Stimulated activated naive CD8-positive, alpha-beta T cell treated with anti-CD3 and anti-CD28 coated beads, Interleukin-15, Interleukin-2, amounts not matched to agents 100 ng/mL and 50 ng/mL, for 24 hours (primary cell): ENCODE results near the gene EZH2.
A peak's percentile ranks its signal among the peaks of the same experiment; 100 is the strongest.

Experiments
- H3K27ac Mint-ChIP-seq: one replicate; pipeline ENCODE4 v1.8.0; 2021; ENCODE audit warnings: mild to moderate bottlenecking, mixed read lengths
- H3K27me3 Mint-ChIP-seq: one replicate; pipeline ENCODE4 v1.8.0; 2021; ENCODE audit warnings: mixed read lengths
- H3K36me3 Mint-ChIP-seq: one replicate; pipeline ENCODE4 v1.8.0; 2021; ENCODE audit warnings: low read depth, mixed read lengths
- H3K4me1 Mint-ChIP-seq: one replicate; pipeline ENCODE4 v1.8.0; 2021; ENCODE audit warnings: low read depth, mixed read lengths
- H3K4me3 Mint-ChIP-seq: one replicate; pipeline ENCODE4 v1.8.0; 2021; ENCODE audit warnings: mild to moderate bottlenecking, mixed read lengths
- H3K9me3 Mint-ChIP-seq: one replicate; pipeline ENCODE4 v1.8.0; 2021; ENCODE audit warnings: mixed read lengths

Gene EZH2

DNA sequence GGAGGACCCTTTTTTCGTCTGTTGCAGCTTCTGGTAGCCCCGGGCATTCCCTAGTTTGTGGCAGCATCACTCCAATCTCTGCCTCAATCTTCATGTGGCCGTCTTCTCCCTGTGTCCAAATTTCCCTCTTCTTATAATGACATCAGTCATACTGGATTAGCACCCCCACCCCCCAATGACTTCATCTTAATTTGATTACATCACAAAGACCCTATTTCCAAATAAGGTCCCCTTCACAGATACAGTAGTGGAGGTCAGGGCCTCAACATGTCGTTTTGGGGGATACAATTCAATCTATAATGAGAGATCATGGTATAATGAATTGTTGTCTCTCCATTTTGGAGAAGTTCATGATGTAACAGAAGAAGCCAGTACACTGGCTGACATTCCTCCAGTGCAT is 28.1 kb upstream of the EZH2 start:
- H3K27me3 Mint-ChIP-seq, result no peaks in the 10 kb centered on the region
- no peaks in the 10 kb centered on the region for H3K9me3 Mint-ChIP-seq
- H3K4me3 Mint-ChIP-seq, result peak overlapping the region; percentile 75
- peaks cover 81% of the 10 kb centered on the region for H3K4me1 Mint-ChIP-seq
- peak overlapping the region; percentile 98 for H3K27ac Mint-ChIP-seq
- H3K36me3 Mint-ChIP-seq, result no peaks in the 10 kb centered on the region

DNA sequence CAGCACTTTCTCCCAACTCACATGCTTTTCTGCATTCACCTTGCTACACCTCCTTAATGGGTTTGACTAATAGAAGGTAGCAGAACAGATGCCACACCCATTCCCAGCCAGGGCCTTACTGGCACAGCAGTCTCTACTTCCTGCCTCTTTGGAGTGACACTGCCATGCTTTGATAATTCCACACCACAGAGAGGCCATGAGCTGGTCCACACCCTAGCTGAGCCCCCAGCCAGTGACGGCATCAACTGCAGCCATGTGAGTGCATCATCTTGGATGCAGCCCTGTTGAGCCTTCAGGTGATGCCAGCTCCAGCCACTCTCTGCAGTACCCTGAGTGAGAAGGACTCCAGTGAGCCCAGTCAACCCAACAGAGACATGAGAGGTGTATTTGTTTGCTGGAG is 27.5 kb upstream of the EZH2 start:
- H3K4me1 Mint-ChIP-seq, result peaks cover 77% of the 10 kb centered on the region
- no peaks in the 10 kb centered on the region for H3K36me3 Mint-ChIP-seq
- H3K9me3 Mint-ChIP-seq, result no peaks in the 10 kb centered on the region
- no peak overlapping the region for H3K4me3 Mint-ChIP-seq
- H3K27ac Mint-ChIP-seq, result peak overlapping the region; percentile 98
- H3K27me3 Mint-ChIP-seq, result no peaks in the 10 kb centered on the region

DNA sequence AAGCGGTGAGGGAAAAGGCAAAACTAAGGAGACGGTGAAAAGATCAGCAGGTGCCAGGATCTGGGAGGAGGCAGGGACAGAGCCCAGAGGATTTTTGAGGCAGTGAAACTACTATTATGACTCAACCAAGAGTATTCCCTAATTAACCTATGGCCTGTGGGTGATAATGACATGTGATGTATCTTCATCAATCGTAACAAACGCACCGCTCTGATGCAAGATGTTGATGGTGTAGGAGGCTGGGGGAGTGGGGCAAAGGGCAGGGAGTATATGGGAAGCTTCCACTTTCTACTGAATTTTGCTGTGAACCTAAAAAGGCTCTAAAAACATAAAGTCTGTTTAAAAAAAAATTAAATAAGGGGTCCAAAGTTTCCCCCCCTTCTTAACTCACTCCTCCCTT is 25.5 kb upstream of the EZH2 start:
- no peak overlapping the region for H3K4me3 Mint-ChIP-seq
- peaks cover 58% of the 10 kb centered on the region for H3K4me1 Mint-ChIP-seq
- no peaks in the 10 kb centered on the region for H3K9me3 Mint-ChIP-seq
- no peaks in the 10 kb centered on the region for H3K36me3 Mint-ChIP-seq
- H3K27me3 Mint-ChIP-seq, result no peaks in the 10 kb centered on the region
- H3K27ac Mint-ChIP-seq, result peak overlapping the region; percentile 71

DNA sequence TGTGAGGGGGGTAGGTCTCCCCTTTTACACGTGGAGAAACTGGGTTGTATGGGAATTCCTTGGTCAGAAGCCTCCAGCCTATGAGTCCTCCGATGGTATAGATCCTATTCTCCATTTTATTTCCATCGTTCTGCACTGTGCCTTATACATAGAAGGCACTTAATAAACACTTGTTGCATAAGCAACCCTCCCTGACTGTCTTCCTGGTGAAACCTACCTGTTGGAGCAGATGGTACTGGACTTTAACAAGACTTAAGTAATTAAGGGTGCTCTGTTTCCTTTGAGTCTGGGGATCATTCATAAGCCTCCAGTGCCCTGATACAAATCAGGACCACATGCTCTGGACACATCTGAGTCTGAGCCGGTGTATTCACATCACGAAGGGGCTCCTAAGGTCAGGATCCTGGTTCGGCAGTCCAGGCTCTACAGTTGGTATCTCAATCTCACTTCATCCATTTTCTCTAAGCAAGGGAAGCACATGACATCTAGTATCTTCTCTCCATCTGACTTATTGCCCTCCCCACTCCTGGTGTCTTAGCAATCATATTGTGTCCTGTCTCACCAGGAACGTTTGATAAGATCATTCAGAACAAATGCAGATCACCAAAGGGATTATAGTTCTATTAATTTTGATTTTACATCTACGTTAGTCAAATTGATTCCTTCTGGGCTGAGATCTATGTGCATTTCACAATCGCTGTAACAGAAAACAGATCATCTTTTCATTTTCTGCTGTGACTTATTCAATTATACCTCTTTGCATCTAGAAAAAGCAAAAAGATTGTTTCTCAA is 22.8 kb upstream of the EZH2 start:
- H3K27ac Mint-ChIP-seq, result no peak overlapping the region
- no peak overlapping the region for H3K4me3 Mint-ChIP-seq
- H3K27me3 Mint-ChIP-seq, result no peaks in the 10 kb centered on the region
- no peaks in the 10 kb centered on the region for H3K9me3 Mint-ChIP-seq
- peaks cover 46% of the 10 kb centered on the region for H3K4me1 Mint-ChIP-seq
- H3K36me3 Mint-ChIP-seq, result no peaks in the 10 kb centered on the region

DNA sequence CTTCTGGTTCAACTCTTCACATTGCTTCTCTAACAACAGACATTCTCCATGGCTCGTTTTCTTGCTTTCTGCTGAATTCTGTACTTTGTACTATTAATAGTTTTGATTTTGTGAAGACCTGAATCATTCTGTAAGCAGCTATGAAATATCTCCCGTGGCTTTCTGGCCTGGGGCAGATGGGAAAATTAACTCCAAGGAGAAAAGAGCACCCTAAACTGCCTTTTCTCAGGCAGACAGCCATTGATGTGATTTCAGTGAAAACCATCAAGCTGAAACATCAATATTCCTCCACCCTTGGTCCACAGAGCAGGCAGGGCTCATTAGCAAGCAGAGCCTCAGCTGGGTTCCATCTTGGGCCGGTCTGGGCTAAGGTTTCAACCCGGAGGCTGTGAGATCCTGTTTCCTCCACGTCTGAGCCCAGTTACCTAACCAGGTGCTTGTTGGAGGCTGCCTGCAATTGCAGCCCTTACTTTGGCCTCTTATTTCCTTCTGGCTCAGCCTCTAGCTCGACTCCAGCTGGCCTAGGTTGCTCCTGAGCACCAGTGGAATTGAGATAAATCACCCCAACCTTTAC is 21.1 kb upstream of the EZH2 start:
- Mint-ChIP-seq H3K4me3 (no peak overlapping the region), H3K9me3 (no peaks in the 10 kb centered on the region), H3K4me1 (peaks cover 35% of the 10 kb centered on the region), H3K27me3 (no peaks in the 10 kb centered on the region), H3K27ac (no peak overlapping the region), H3K36me3 (no peaks in the 10 kb centered on the region)

DNA sequence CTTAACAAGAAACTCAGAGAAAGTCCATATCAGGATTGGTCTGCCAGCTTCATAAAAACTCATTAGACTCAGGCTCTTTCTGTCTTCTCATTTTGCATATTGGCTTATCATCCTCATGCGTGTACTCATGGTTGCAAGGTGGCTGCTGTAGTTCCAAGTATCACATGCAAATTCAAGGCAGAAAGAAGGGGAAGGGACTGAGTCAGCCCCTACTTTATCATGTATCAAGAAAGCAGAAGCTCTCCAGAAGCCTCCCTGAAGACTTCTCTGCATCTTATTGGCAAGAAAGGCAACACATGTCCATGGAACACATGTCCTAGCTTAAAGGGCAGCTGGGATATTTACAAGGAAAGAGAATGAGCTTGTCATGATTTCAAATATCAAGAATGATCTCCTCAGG is 19.4 kb upstream of the EZH2 start:
- no peak overlapping the region for H3K27ac Mint-ChIP-seq
- H3K36me3 Mint-ChIP-seq, result no peaks in the 10 kb centered on the region
- no peaks in the 10 kb centered on the region for H3K27me3 Mint-ChIP-seq
- no peaks in the 10 kb centered on the region for H3K9me3 Mint-ChIP-seq
- peaks cover 28% of the 10 kb centered on the region for H3K4me1 Mint-ChIP-seq
- H3K4me3 Mint-ChIP-seq, result no peak overlapping the region

DNA sequence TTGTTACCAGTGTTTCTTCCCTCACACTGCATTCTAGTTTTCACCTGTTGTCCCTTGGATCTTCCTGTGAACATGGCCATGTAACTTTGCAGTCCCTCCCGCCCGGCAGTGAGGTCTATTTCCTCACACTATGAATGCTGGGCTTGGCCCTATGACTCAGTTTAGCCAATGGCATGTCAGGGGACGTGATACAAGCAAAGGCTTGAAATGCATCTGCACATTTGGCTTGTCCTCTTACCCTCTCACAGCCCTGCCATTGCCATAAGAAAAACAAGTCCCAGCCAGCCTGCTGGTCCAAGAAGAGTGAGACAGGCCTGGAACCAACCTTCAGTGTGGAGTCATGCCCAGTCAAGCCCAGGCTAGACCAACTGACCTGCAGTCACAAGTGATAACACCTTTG is 17.1 kb upstream of the EZH2 start:
- H3K4me3 Mint-ChIP-seq, result no peak overlapping the region
- H3K4me1 Mint-ChIP-seq, result peaks cover 28% of the 10 kb centered on the region
- no peak overlapping the region for H3K27ac Mint-ChIP-seq
- no peaks in the 10 kb centered on the region for H3K27me3 Mint-ChIP-seq
- H3K9me3 Mint-ChIP-seq, result no peaks in the 10 kb centered on the region
- no peaks in the 10 kb centered on the region for H3K36me3 Mint-ChIP-seq

DNA sequence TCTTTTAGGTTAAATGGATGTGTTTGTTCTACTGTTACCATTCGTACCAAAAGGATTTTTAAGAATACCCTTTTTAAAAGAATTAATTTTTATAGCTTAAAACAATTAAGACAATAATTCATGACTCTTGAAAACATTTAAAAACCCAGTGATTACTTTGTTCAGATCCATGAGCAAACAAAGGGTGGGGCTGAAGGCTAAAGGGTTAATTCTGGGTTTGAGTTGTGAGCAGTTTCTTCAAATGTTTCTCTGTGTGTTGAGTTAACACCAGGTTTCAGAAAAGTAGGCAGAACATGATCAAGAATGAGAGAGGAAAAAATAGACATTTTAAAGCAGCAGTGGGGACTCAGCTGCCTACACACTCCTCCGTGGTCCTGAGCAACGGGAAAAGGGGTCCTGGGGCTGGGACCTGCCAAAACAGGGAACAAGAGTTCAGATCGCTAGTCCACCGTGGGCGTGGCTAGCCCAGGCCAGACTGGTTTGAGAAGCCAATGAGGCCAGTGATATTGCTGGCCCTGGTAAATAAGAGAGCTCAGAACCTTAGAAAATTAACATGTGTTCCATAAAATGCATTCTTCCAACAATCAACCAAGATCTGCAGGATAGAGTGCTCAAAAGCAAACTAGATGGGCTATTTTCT is 14.9 kb upstream of the EZH2 start:
- no peak overlapping the region for H3K4me3 Mint-ChIP-seq
- peak overlapping the region; percentile 52 for H3K27ac Mint-ChIP-seq
- H3K9me3 Mint-ChIP-seq, result no peaks in the 10 kb centered on the region
- H3K4me1 Mint-ChIP-seq, result peaks cover 24% of the 10 kb centered on the region
- H3K36me3 Mint-ChIP-seq, result no peaks in the 10 kb centered on the region
- peaks cover 5% of the 10 kb centered on the region for H3K27me3 Mint-ChIP-seq

DNA sequence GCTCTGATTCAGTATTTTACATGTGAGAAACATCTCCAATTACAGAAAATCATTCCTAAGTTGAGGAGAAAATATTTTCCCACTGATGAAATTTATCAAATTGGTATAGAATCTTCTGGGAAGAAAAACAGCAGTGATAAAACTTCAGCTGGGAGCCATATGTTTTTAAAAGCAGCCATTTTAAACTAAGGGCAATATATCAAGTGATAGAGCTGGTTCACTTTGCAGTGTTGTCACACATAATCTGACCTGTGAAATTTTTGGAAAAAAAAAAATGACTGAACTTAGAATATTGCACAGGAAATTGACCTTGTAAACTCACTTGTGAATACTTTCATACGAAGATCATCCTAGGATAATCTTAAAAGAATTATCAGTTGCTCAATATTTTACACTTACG is 10.5 kb upstream of the EZH2 start:
- Mint-ChIP-seq H3K4me1 (peaks cover 19% of the 10 kb centered on the region), H3K36me3 (no peaks in the 10 kb centered on the region), H3K27me3 (peaks cover 9% of the 10 kb centered on the region), H3K27ac (no peak overlapping the region), H3K4me3 (no peak overlapping the region), H3K9me3 (no peaks in the 10 kb centered on the region)

DNA sequence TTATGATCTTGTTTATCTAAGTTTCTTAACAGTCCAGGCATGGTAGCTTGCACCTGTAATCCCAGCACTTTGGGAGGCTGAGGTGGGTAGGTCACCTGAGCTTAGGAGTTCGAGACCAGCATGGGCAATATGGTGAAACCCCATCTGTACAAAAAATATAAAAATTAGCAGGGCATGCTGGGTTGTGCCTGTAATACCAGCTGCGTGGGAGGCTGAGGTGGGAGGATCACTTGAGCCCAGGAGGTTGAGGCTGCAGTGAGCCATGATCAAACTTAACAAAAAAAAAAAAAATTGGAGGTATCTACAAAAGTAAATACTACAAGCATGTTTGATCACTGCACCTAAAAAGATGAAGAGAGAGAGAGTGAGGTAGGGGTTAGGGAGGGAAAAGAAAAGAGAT is 9.0 kb upstream of the EZH2 start:
- H3K27ac Mint-ChIP-seq, result no peak overlapping the region
- H3K27me3 Mint-ChIP-seq, result peaks cover 9% of the 10 kb centered on the region

DNA sequence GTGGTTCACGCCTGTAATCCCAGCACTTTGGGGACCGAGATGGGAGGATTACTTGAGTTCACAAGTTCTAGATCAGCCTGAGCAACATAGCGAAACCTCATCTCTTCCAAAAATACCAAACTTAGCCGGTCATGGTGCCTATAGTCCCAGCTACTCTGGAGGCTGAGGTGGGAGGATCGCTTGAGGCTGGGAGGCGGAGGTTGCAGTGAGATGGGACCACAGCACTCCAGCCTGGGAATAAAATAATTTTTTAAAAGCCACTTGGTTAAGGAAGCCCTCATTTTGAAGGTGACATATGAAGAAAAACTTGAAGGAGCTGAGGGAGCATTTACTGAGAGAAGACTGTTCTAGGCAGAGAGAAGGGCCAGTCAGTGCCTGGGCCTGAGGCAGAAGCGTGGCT is 4.2 kb upstream of the EZH2 start:
- Mint-ChIP-seq H3K36me3 (peaks cover 15% of the 10 kb centered on the region), H3K9me3 (peaks cover 5% of the 10 kb centered on the region), H3K4me3 (no peak overlapping the region), H3K27me3 (no peaks in the 10 kb centered on the region), H3K4me1 (peaks cover 33% of the 10 kb centered on the region), H3K27ac (no peak overlapping the region)

More for the DNA sequence above, 9.0 kb upstream of the EZH2 start:
- peaks cover 13% of the 10 kb centered on the region for H3K4me1 Mint-ChIP-seq
- H3K4me3 Mint-ChIP-seq, result no peak overlapping the region
- H3K36me3 Mint-ChIP-seq, result peaks cover 3% of the 10 kb centered on the region
- no peaks in the 10 kb centered on the region for H3K9me3 Mint-ChIP-seq

DNA sequence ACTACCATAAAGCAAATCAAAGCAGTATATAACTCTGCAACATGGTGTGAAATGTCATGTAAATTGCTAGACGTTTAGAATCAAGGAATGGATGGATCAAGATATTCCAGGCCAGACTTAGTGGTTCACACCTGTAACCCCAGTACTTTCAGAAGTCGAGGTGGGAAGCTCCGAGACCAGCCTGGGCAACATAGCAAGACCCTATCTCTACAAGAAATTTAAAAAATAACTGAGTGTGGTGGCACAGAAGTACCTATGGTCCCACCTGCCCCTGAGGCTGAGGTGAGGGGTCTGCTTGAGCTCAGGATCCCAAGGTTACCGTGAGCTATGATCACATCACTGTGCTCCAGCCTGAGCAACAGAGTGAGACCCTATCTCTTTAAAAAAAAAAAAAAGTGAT is 2.8 kb upstream of the EZH2 start:
- peaks cover 38% of the 10 kb centered on the region for H3K4me1 Mint-ChIP-seq
- H3K4me3 Mint-ChIP-seq, result peak overlapping the region; percentile 64
- H3K36me3 Mint-ChIP-seq, result peaks cover 22% of the 10 kb centered on the region
- no peak overlapping the region for H3K27ac Mint-ChIP-seq
- no peaks in the 10 kb centered on the region for H3K27me3 Mint-ChIP-seq
- peaks cover 5% of the 10 kb centered on the region for H3K9me3 Mint-ChIP-seq

DNA sequence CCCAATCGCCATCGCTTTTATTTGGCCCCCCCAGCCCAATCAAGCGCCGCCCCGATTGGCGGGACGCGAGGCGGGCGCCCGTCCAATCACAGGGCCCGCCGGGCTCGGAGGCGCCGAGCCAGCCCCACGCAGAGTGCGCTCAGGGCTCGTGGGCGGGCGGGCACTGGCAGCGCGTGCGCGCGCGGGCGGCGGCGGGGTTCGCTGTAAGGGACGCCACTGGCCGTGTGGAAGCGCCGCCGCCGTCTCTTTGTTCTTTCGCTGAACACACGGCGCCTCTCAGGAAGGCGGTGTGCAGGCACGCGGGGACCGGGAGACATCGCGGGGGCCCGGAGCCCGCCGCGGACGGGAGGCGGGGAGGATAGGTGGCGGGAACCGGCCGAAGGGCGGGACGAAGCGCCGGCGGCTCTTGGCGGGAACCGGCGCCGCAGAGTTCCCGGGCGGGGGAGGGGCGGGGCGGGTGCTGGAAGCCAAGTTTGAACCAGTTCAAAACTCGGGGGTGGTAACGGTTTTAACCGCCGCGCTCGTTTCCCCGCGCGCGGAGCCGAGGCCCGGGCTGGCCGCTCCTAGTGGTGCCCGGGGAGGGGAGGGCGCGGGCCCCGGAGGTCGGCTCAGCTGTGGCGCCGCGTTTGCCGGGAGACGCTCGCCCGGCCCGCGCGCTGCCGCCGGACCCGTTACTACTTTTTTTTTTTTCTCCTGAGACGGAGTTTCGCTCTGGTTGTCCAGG is 370 bp upstream of the EZH2 start:
- H3K4me1 Mint-ChIP-seq, result peaks cover 52% of the 10 kb centered on the region
- H3K9me3 Mint-ChIP-seq, result peaks cover 5% of the 10 kb centered on the region
- H3K4me3 Mint-ChIP-seq, result peak overlapping the region; percentile 92
- H3K27me3 Mint-ChIP-seq, result no peaks in the 10 kb centered on the region
- H3K36me3 Mint-ChIP-seq, result peaks cover 45% of the 10 kb centered on the region
- peak overlapping the region; percentile 96 for H3K27ac Mint-ChIP-seq

DNA sequence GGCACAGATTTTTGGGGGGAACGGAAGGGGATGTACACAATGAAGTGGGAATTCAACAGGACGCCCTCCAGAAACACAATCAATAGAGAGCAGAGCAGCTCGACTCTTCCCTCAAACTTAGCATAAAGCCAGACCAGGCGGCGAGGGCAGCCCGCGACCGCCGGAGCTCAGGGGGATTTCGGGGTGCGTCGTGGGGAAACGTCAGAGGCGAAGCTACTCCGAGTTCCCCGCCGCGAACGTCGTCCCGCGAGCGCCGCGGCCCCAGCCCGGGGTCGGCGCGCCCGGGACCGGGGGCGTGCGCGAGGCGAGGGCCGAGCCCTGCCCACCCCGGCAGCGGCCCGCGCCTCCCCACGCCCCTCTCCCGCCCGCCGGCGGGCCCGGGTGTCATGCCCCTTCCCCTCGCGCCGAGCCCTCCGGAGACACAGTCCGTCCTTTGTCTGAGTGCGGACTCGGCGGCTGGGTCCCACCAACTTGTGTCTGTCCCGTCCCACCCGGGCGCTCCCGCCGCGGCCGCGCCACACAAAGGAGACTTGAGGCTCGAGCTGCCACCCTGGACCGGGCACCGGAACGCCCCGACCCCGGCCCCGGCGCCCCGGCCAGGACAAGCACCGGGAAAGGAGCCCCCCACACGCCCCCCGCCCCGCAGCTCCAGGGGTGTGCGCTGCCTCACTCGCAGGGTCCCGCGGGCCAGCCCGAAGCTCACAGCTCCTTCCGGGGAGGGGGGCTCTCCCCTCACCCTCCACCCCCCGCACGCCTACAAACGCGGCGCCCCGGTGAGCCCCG is 634 bp downstream of the EZH2 start:
- H3K27me3 Mint-ChIP-seq, result no peaks in the 10 kb centered on the region
- peaks cover 41% of the 10 kb centered on the region for H3K36me3 Mint-ChIP-seq
- H3K27ac Mint-ChIP-seq, result peak overlapping the region; percentile 95
- peak overlapping the region; percentile 99 for H3K4me3 Mint-ChIP-seq
- H3K4me1 Mint-ChIP-seq, result peaks cover 53% of the 10 kb centered on the region
- peaks cover 5% of the 10 kb centered on the region for H3K9me3 Mint-ChIP-seq
